ENCODE results near the gene TRAPPC10.

Gene TRAPPC10

DNA sequence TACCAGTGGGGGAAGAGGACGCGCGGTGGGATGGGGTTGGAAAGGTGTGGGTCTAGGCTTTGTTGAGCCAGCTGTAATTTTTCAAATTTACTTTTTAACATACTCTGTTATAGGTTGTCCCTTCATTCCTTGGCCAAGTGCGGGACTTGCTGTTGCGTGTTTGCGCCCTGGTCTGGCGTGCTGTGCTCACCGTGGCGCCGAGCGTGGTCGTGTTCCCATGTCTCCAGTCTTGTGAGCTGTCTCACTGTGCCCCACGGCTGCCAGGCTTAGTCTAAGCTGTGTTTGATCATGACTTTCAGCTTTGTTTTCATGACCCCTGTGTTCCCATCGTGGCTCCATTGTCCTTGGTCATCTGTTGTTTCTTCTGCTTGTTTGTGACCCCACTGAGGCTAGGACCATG lies 26.0 kb downstream of the TRAPPC10 start:
- DNase-seq (ENCODE audit: low read depth): no peak

DNA sequence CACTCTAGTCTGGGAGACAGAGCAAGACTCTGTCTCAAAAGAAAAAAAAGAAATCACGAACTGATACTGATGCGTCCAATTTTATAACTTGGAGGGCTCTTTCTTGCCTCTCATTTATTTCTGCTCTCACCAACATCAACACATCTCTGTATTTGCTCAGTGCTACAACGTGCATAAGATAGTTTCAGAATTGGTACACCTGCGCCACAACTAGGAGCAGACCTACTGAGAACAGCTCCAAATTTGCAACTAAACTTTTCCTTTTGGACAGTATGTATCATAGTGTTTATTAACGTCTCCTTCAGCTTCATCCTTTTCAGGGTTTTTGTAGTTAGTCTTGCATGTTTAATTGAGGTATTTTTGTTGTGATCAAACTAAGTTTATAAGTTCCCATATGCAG lies 27.7 kb downstream of the TRAPPC10 start:
- no peak for DNase-seq (ENCODE audit: low read depth)

DNA sequence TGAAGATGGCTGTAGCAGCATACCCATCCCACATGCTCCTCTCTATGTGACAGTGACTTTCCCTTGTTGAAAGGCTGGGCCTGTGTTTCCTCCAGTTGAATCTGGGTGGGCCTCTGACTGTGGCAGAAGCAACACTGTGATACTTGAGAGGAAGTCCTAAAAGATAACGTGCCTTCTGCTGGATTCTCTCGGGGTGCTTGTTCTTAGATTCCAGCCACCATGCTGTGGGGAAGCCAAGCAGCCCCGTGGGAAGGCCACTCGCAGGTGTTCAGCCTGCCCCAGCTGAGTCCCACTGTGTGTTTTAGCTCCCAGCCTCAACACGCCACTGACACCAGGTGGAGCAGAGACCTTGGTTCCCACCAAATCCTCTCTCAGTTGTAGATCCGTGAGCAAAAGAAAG lies 31.5 kb downstream of the TRAPPC10 start:
- no peak for DNase-seq (ENCODE audit: low read depth)

DNA sequence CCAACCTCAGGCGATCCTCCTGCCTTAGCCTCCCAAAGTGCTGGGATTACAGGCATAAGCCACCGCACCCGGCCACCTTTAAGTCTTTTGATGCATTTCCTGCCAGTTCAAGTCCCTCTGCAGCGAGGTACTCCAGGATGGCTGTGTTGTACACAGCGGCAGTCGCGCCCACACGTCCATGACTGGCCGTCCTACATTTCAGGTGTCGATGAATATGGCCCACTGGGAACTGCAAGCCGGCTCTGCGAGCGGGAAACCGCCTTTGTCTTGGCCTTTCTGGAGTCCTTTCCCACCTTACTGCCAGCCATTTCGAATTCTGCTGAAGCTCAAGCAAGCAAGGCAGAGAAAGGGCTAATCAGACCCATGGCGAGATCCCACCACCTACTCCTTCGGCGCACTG lies 34.6 kb downstream of the TRAPPC10 start:
- DNase-seq (ENCODE audit: low read depth): no peak

DNA sequence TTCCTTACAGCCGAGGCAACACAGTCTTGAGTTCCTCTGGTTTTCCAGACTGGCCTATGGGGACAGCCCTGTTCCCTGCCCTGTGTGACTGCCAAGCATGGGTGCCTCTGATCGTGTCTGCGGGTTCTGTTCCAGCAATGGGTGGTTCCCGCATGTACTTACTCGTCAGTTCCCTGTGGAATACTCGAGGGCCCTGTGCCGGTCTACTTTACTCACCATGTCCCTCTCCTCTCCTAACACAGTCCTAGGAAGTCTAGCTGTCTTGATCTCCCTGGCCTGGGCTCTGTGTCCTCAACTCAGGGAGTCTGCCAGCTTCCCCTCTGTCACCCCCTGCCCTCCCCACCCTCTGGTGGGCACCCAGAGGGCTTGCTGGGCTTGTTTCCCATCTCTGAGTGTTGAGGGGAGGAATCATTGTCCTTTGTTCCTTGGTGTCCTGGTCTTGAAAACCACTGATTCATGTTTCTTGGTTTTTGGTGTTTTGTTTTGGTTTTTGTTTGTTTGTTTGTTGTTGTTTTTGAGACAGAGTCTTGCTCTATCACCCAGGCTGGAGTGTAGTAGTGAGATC lies 36.0 kb downstream of the TRAPPC10 start:
- no peak for DNase-seq (ENCODE audit: low read depth)

DNA sequence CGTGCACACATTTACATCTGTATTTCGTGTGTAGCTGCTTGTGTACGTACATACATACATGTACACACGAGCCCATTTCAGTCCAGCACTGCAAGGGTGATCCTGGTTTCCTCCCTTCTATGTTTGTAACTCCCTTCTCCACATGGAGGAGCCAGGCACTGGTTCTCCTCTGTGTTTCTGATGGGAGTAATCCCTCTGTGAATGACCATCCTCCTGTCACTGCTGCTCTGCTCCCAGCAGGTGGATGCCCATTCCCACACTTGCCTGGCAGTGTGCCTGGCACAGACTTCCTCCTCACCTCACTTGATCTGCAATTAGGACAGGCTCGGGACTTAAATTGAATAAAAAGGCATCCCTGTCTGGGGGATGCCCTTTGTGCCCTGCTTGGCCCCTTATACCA lies 37.1 kb downstream of the TRAPPC10 start:
- DNase-seq (ENCODE audit: low read depth): no peak

DNA sequence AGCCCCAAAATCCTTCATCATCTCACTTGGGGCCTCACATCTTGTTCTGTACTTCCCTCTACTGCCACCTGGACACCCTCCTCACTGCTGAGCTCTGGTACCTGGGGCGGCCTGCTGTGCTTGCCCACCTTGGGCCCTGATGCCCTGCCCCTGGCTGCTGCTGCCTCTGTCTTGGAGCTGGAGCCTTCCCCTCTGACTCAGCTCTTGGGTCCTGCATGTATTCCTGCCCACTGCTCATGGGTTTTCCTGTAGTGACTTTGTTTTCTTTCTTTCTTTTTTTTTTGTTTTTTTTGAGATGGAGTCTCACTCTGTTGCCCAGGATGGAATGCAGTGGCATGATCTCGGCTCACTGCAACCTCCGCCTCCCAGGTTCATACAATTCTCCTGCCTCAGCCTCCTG lies 37.5 kb downstream of the TRAPPC10 start:
- no peak for DNase-seq (ENCODE audit: low read depth)

DNA sequence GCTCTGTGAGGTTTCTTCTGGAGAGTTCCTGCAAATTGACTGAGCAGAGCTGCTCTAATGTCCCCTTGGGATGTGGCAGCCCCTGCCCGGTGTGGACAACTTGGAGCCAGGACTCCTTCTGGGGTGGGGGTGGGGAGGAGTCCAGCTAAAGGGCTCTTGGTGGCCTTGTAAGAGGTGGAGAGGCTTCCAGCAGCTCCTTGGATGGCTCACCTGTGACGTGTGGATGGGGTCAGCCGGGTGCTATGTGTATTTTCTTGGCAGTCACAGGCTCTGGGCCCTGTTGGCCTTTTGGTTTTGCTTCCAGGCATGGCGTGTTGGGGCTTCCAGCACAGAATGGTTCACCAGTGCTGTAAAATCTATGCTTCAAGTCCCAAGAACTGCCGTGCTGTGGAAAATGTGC lies 38.2 kb downstream of the TRAPPC10 start:
- DNase-seq (ENCODE audit: low read depth): no peak

DNA sequence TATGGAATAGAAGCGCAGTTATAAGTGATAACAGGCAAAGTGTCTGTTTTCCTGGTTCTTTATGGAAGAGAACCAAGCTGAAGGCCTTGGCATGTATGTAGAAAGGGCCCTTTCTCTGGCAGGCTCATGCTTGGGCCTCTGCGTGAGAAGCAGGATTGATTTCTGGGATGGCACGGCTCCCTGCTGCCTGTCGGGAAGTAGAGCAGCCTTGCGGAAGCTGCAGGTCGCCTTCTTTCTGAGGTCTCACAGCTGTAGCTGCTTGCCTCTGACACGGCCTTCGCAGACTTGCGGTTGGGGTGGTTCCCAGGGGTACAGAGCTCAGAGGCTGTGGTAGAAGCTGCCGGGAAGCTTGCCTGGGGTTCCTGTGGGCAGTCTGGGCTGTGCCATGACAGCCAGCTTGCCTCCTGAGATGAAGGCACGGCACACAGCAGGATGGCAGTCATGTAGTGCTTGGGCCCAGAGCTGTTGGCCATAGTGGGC lies 39.4 kb downstream of the TRAPPC10 start:
- DNase-seq (ENCODE audit: low read depth): no peak

DNA sequence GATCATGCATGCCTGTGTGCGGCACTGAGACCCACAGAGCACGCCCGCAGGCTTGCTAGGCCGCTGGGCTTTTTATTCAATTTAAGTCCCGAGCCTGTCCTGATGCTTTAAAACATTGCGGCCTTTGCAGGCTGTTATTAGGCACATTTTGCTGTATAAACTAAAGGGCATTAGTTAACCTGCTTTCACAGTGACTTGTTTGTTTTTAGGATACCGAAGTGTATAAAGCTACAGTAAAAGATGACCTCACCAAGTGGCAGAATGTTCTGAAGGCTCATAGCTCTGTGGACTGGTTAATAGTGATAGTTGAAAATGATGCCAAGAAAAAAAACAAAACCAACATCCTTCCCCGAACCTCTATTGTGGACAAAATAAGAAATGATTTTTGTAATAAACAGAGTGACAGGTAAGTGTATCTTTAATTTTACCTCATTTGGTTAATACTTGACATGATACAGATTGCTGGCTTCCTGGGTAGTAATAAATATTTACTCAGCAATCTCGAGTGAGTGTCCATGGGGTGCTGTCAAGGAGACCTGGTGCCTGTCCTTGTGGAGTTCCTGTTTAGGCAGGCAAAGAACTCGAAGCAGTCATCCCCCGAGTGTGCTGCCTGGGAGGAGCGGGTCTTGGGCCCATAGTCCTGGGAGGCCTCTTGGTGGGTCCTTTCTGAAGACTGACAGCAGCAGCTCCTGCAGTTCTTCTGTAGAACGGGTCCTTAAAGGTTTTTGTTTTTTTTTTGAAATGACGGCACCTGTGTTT lies 40.1 kb downstream of the TRAPPC10 start:
- DNase-seq (ENCODE audit: low read depth): no peak

DNA sequence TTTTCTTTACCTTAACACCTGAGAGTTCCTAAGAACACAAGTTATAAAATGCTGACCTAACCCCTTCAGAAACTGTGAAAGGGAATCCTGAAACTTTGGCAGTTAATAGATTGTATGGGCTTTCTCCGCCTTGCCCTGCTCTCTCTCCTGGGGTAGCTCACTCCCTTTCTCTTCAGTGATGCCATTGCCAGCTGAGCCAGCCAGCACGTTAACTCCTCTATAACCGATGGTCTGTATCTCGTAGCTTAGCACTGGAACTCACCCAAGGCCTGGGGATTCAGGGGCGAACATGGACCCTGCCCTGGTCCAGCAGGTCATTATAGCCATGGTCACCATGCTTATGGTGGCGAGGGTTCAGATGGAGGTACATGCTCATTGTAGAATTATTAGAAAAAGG lies 40.7 kb downstream of the TRAPPC10 start:
- no peak for DNase-seq (ENCODE audit: low read depth)

DNA sequence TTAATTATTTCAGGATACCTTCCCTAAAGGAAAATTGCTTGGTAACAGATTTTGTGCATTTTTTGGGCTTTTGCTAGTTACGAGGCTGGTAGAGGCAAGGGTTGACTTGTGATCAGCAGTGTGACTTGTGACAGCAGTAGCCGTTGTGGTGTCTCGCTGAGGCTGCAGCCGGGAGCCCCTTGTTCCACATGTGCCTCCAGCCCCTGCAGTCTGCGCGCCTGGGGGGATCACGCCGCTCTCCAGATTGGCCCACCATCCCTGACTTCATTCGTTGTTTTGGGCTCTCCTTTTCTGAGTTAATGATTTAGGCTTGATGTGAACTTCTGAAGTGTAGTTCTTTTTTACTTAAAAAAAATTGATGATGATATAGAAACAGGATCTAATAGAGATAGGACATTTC lies 41.5 kb downstream of the TRAPPC10 start:
- no peak for DNase-seq (ENCODE audit: low read depth)

DNA sequence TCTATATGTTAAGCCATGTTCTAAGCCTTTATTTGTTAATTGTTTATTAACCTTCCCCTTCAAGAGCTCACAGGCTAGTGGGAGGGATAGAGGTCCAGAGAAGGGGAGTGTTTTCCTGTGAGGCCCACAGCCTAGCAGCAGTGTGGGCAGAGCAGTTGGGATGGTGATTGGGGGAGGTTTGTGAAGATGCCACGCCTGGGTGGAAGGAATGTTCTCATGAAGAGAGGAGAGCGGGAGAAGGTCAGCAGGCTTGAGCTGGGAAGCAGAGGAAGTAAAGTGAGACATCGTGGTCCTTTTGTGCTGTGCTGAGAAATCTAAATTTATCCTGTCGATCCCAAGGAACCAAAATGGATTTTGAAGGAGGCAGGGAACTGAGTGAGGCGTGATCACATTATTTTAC lies 42.6 kb downstream of the TRAPPC10 start:
- no peak for DNase-seq (ENCODE audit: low read depth)

DNA sequence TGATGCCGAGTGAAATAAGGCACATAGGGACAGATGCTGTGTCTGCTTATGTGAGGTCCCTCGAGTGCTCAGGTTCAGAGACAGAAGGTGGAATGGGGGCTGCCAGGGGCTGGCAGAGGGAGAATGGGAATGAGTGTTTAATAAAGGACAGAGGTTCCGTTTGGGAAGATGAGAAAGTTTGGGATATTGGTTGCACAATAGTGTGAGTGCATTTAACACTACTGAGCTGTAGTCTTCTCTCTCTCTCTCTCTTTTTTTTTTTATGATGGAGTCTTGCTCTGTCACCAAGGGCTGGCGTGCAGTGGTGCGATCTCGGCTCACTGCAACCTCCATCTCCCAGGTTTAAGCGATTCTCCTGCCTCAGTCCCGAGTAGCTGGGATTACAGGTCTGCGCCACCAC lies 44.9 kb downstream of the TRAPPC10 start:
- no peak for DNase-seq (ENCODE audit: low read depth)

DNA sequence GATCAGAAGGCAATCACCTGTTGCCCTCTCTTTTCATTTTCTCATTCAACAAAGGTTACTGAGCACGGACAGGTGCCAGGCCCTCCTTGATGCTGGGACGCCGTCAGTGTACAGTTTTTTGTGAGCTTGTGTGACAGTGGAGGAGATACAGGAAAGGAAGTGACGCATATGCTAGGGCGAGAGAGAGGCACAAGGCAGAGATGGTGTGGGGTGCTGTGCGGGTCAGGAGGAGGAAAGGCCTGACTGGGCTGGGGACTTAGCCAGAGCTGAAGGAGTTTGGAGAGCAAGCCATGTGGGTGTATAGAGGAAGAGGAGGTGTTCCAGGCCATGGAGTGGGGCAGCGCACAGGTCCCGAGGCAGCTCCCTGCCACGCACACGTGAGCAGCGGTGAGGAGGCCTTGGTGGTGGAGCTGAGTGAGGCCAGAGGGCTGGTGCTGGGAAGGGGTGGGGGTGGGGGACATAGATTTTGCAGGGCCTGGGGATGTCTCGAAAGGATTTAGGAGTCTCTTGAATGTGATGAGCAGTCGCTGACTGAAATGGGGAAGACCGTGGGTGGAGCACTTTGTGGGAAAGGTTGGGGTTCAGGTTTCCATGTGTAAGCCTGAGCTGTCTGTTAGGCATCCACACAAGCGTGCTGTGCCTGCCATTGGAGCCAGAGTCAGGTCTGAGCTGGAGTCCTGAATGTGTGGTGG lies 46.0 kb downstream of the TRAPPC10 start:
- peak; percentile 56 for DNase-seq (ENCODE audit: low read depth)

DNA sequence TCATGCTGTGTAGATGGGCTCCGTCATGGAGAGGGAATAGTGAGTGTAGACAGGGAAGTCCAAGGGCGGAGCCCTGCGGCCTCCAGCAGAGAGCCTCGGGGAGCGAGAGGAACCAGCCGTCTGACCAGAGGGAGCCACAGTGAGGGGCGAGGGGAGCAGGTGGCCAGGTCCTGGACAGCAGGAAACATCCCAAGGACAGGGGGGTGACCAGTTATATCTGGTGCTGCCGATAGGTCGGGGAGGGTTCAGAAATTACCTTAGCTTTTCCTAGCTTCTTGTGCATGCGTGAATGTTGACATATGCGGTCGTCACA lies 46.5 kb downstream of the TRAPPC10 start:
- DNase-seq (ENCODE audit: low read depth): no peak

DNA sequence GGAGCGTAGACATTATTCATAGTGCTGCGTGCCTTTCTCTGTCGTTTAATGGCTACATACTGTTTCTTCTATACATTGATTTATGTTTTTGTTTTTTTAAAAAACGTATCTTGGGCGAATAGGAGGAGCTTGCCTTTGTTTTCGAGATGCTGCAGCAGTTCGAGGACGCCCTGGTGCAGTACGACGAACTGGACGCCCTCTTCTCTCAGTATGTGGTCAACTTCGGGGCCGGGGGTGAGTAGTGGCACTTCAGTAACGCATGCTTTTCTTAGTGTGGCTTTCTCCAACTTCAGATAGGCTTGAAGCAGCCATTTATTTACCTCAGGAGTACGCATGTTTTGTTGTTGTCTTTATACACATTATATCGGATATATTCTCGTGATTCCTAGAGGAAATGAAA lies 46.9 kb downstream of the TRAPPC10 start:
- no peak for DNase-seq (ENCODE audit: low read depth)

DNA sequence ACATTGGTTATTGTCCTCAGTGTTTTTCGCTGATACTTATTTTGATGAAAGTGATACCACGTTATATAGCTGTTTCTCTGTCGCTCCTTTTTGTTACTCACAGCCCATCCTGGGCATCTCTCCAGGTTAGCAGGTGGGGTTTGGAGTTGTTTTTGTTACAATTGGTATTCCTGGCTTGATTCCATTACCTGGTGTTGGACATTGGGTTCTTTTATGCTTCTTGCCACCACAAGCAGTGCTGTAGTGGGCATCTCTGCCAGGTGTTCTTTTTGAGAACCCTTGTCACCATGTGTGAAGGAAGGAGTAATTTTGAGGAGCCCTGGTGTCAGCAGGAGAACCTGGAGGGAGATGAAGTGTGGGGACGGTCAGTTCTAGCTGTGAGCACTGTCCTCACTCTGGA lies 47.6 kb downstream of the TRAPPC10 start:
- DNase-seq (ENCODE audit: low read depth): no peak

DNA sequence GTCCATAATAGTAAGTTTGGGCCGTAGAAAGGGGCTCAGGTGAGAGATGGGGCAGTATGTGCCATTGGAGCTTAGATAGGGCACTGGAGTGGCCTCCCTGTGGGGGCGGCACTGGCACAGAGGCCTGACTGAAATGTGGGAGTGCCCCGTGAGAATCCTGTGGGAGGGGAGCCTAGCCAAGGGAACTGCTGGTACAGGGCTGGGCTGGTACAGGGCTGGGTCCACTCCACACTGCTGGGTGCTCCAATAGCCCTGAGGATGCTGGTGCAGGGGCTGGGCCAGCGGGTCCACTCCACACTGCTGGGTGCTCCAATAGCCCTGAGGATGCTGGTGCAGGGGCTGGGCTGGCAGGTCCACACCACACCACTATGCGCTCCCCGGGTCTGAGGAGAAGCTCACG lies 50.3 kb downstream of the TRAPPC10 start:
- no peak for DNase-seq (ENCODE audit: low read depth)

DNA sequence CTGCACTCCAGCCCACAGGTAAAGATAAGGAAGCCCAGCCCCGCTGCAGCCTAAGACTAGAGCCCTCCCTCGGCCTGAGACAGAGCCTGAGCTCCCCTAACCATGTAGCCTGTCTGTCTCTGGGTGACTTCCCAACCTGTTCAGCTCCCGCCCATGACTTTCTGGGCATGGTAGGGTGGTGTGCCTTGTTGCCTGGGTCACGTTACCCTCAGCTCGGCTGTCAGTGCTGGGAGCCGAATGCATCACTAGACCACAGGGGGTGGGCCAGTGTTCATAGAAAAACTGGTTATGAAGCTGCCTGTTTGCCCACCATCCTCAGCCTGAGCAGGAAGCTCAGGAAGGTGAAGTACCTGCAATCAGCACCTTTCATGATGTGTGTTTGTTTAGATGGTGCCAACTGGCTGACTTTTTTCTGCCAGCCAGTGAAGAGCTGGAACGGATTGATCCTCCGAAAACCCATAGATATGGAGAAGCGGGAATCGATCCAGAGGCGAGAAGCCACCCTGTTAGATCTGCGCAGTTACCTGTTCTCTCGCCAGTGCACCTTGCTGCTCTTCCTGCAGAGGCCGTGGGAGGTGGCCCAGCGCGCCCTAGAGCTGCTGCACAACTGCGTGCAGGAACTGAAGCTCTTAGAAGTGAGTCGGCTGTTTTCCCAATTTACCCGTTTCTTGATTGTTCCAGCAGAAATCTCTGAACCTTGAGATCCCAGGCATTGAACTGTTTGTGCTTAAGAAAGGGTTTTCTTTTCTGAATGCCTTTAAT lies 51.2 kb downstream of the TRAPPC10 start:
- DNase-seq (ENCODE audit: low read depth): no peak

DNA sequence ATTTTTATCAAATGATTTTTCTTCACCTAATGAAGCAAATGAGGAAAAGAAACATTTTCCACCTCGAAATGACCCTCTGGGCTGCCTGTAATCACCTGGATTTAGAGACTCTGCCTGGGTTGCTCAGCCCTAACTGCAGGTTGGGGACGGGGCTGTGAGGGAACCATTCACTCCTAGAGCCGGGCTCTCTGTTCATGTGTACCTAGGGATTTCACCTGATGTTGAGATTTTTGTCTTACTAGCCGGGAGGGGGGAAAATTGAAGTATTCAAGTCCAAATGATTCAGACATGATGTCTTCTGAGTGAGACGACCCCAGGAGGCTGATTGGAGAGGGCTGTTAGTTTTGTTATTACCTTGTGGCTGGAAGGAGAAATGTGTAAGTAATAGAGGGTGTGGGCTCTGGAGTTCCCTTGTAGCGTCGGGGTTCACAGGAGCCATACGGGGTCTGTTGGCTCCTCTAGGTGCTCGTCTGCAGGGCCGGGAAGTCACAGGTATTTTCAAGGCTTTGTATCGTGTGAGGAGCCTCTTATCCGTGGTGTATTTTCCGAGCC lies 52.8 kb downstream of the TRAPPC10 start:
- no peak for DNase-seq (ENCODE audit: low read depth)

DNA sequence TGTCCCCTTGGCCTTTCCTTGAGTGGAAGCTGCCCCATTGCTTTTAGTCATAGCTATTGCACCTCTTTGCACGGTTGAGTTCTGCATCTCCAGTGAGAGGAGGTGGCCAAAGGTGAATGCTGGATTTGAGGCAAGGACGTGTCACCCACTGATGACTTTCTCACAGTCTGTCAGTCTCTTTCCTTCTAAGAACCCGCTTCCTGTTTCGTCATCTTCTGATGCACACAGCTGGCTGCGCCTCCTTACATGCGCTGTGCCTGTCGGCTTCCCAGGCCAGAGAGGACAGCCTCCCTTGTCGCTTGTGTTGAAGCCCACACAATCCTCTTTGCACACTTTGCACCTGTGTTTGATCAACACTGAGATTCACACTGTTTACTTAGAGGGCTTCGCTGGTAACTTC lies 53.3 kb downstream of the TRAPPC10 start:
- peak; percentile 54 for DNase-seq (ENCODE audit: low read depth)

DNA sequence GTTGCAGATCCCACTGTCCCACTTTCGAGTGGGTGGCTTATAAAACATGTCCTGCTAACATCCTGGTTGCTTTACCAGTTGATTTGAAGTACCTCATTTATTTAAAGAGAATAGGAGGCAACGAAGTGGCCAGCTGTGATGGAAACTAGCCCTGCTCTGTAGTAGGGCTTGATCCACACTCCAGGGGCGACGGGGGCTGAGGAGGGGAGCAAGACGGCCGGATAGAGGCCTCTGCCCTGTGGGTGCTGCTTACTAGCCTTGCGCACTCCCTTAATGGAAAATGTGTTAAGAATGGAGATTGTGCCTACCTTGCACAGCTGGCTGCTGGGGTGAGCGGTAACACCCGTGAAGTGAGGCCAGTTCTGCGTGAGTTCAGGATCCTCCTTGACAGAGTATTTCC lies 54.0 kb downstream of the TRAPPC10 start:
- DNase-seq (ENCODE audit: low read depth): no peak

Measured in activated T-cell treated with anti-CD3 and anti-CD28 coated beads for 48 hours (primary cell).